HG03196 (cell line): Measurements from ENCODE around the gene DEPDC5.
A peak's percentile ranks its signal among the peaks of the same experiment; 100 is the strongest.
"Not testable (repeated sequence)": the region's sequence is repeated elsewhere in the genome, so short reads cannot be mapped to it uniquely, and the experiment has no call there.

ENCODE experiments used
- ATAC-seq: cut with Tn5 transposase; IDR thresholded peaks from one replicate; pipeline ENCODE4 v1.9.1; 2021; ENCODE audit not compliant: unreplicated experiment

Gene DEPDC5

GRCh38 chr22:31753634-31754501 lies at the start of gene DEPDC5:
Gene DEPDC5 (plus strand): TSS chr22:31754019. CDS start chr22:31754922, 903 bp downstream.
- peak; percentile 59 for ATAC-seq

DNA sequence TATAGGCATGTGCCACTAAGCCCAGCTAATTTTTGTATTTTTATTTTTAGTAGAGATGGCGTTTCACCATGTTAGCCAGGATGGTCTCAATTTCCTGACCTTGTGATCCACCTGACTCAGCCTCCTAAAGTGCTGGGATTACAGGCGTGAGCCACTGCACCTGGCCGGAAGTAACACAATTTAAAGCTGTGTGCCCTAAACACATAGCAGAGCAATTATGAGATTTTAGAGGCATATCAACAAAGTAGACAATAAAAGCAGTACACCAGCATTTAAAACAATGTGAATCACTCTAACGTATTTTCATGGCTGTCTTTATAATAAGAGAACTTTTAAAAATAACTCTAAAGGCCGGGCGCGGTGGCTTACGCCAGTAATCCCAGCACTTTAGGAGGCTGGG lies 46.3 kb upstream of the DEPDC5 start:
- ATAC-seq = no peak

GRCh38 chr22:31711226-31711625 lies 42.6 kb upstream of the DEPDC5 start:
- not testable (repeated sequence) for ATAC-seq

DNA sequence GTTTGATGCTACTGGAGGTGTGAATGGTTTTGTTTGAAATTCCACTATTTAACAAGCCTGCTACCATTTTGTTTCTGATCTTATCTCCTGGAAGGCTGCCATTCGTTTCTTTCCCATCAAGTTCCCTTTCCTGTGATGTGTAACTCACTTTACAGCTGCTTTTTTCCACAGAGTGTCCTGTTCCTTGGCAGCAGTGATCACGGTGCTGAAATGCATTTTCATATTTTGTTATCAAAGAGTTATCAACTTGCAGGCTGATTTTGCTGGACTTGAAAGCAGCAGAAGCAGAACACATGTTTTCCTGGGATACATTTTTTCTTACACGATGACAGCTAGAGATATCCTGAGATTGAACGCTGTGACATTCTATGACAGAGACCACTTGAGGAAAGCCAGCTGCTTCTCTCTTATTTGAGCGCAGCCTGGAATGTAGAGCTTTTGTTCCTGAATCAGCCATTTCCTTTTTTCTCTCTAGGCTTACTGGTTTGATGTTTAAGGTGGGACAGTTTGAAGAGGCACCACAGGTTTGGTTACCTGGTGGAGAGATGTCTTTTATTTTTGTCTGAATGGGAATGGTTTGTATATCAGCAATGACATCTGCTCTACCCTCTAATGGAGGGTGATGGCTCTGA lies 38.6 kb upstream of the DEPDC5 start:
- no peak for ATAC-seq

DNA sequence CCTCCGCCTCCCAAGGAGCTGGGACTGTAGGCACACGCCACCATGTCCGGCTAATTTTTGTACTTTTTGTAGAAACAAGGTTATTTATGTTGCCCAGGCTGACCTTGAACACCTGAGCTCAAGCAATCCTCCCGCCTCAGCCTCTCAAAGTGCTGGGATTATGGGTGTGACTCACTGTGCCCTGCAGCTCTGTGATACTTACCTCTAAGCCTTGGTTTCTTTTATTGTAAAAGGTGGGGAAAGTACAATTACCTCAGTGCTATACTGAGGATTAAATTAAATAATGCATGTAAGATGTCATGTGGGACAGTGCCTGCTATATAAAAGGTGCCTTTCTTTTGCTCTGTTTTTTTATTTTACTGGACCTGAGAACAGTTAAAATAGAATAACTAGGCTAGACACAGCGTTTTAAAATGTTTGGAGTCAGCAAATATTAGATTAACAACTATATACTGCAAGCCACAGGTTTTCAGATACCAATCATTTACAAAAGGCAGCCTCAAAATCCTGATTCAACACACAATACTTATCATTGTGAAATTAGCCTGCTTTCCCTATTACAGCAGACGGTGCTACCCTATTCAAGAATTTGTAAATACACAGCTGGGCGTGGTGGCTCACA lies 33.9 kb upstream of the DEPDC5 start:
- no peak for ATAC-seq

DNA sequence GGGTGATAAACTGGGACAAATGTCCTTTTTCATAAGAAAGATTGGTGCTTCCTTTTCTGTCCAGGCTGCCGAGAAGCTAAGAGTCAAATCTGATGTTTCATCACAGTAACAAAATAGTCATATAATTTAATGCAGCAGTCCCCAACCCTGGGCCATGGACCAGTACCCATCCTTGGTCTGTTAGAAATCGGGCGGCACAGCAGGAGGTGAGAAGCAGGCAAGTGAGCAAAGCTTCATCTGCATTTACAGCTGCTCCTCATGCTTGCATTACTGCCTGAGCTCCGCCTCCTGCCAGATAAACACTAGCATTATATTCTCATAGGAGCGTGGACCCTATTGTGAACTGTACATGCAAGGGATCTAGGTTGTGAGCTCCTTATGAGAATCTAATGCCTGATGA lies 30.1 kb upstream of the DEPDC5 start:
- no peak for ATAC-seq

DNA sequence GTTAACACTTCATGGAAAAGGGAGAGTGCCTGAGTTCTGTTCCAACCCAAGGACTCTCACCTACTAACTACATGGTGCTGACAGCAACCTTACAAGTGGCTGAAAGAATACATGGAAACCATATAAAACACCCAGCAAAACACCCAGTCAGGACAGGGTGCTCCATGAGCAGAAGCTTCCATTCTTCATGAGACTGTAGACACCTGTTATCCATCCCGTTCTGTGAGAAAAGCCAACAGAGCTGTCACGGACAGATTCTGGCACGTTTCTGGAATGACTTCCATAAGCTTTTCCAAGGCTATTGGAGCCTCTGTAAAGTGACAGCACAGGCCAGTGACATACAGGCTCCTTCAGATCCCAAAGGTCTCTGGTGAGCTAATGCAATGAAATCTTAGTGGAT lies 27.1 kb upstream of the DEPDC5 start:
- ATAC-seq = no peak

- ATAC-seq = no peak
Observed at GRCh38 chr22:31728857-31729256, 25.0 kb upstream of the DEPDC5 start.

DNA sequence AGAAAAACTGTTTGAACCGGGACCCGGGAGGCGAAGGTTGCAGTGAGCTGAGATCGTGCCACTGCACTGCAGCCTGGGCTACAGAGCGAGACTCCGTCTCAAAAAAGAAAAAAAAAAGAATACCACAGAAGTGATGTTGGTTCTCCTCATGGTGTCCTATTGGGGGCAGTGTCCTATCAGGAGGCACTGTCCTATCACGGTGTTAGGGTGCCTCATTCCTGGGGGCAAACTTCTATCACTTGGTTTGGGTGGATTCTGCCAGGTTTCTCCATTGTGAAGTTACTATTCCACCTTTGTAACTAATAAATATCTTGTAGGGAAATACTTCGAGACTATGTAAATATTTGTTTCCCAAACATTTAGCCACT lies 23.5 kb upstream of the DEPDC5 start:
- no peak for ATAC-seq

GRCh38 chr22:31732089-31732829 lies 21.6 kb upstream of the DEPDC5 start:
- ATAC-seq = no peak

DNA sequence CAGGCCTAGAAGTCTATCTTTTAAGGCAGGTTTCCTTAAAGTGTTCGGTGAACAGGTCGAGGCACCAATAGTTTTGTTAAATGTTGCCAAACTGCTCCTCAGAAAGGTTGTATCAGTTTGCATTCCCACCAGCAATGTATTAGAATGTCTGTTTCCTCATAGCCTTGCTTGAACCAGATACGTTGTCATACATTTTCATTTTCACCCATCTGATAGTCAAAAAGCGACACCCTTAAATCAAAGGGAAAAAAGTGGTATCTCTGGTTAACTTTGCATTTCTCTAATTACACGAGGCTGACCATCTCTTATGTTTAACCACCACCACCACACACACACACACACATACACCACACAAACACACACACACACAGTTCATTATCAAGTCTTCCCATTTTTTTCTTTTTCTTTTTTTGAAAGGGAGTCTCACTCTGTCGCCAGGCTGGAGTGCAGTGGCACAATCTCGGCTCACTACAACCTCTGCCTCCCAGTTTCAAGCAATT lies 20.2 kb upstream of the DEPDC5 start:
- no peak for ATAC-seq

GRCh38 chr22:31734512-31734911 lies 19.3 kb upstream of the DEPDC5 start:
- ATAC-seq = no peak

DNA sequence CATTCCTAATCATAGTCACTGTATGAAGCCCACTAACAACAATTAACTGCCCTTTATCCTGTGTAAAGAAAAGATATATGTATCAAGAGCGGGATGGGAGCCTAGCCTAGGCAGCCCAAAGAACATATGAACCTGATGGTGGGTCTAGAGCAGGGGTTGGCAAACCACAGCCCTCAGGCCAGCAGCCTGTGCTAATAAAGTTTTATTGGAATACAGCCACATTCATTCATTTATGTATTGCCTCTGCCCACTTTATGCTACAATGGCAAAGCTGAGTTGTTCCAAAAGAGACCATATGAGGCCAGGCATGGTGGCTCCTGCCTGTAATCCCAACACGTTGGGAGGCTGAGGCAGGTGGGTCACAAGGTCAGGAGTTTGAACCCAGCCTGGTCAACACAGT lies 17.4 kb upstream of the DEPDC5 start:
- ATAC-seq = no peak

DNA sequence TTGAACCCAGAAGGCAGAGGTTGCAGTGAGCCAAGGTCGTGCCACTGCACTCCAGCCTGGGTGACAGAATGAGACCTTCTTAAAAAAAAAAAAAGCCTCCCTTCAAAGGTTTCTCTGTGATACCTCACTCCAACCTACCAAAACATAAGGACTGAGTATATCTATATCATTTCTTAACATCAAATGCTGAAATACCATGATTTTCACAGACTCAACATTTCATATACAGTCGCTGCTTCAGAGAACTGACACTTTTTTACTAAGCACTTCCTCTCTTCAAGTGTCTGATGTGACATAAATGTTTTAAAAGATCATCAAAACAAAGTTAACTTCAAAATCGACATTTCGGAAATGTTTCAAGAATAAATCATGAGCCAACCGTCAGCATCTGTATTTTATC lies 15.9 kb upstream of the DEPDC5 start:
- no peak for ATAC-seq

DNA sequence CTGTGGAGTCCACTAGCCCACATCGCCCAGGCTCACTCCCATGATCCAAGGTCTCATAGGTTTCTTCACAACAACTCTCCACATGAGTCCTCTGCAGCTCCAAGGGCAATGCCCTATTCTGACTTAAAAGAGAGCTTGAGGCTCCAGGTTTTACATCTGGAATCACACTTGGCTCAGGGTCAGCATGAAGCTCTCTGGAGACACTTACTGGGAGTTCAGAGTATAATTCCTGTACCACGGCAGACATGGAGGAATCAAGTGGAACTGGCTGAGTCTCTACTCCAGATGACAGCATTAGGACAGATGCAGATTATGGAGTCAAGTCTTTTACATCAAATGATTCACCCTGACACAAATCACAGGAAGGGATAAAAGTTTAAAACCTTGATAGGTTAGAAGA lies 15.3 kb upstream of the DEPDC5 start:
- no peak for ATAC-seq

GRCh38 chr22:31739795-31740201 lies 14.0 kb upstream of the DEPDC5 start:
- ATAC-seq = no peak

GRCh38 chr22:31740314-31740713 lies 13.5 kb upstream of the DEPDC5 start:
- ATAC-seq = not testable (repeated sequence)

GRCh38 chr22:31742115-31742514 lies 11.7 kb upstream of the DEPDC5 start:
- no peak for ATAC-seq

GRCh38 chr22:31742682-31743081 lies 11.1 kb upstream of the DEPDC5 start:
- no peak for ATAC-seq

DNA sequence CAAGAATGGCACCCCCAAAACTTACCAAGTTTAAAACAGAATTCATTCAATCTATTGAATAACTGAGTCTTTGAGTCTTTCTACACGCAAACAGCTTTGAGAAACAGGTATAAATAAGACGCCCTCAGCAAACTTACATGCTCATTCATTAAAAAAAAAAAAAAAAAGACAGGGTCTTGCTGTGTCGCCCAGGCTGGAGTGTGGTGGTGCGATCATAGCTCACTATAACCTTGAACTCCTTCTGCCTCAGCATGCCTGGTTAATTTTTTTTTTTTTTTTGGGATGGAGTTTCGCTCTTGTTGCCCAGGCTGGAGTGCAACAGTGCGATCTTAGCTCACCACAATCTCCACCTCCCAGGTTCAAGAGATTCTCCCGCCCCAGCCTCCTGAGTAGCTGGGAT lies 9.9 kb upstream of the DEPDC5 start:
- ATAC-seq = no peak

GRCh38 chr22:31747441-31747840 lies 6.4 kb upstream of the DEPDC5 start:
- ATAC-seq = no peak
